ENCODE measurements around the gene DCP1A.
A peak's percentile ranks its signal among the peaks of the same experiment; 100 is the strongest.

Gene DCP1A

GRCh38 chr3:53239800-53240199 is 107.5 kb downstream of the DCP1A start:
- TF ChIP-seq CTCF (IDR thresholded peaks at IDR 0.05; ENCODE audit: low read depth, low read length) = no peak
- DNase-seq (ENCODE audit: extremely low read depth, low read depth) = no peak

GRCh38 chr3:53238886-53239285 is 108.5 kb downstream of the DCP1A start:
- TF ChIP-seq CTCF (IDR thresholded peaks at IDR 0.05; ENCODE audit: low read depth, low read length) = no peak
- DNase-seq (ENCODE audit: extremely low read depth, low read depth) = no peak

GRCh38 chr3:53238051-53238850 is 109.1 kb downstream of the DCP1A start:
- TF ChIP-seq CTCF (IDR thresholded peaks at IDR 0.05; ENCODE audit: low read depth, low read length) = no peak
- DNase-seq (ENCODE audit: extremely low read depth, low read depth) = peak; percentile 90

GRCh38 chr3:53236112-53236841 is 111.1 kb downstream of the DCP1A start:
- TF ChIP-seq CTCF (IDR thresholded peaks at IDR 0.05; ENCODE audit: low read depth, low read length) = no peak
- peak; percentile 68 for DNase-seq (ENCODE audit: extremely low read depth, low read depth)

GRCh38 chr3:53235545-53235944 is 111.8 kb downstream of the DCP1A start:
- DNase-seq (ENCODE audit: extremely low read depth, low read depth) = no peak
- TF ChIP-seq CTCF (IDR thresholded peaks at IDR 0.05; ENCODE audit: low read depth, low read length) = no peak

- TF ChIP-seq CTCF (IDR thresholded peaks at IDR 0.05; ENCODE audit: low read depth, low read length) = no peak
- DNase-seq (ENCODE audit: extremely low read depth, low read depth) = no peak
These were observed 112.5 kb downstream of the DCP1A start for GRCh38 chr3:53234841-53235232.

Measured in AG09319 (cell line).